ENCODE measurements around the gene PSG7.
"Not testable (repeated sequence)": the region's sequence is repeated elsewhere in the genome, so short reads cannot be mapped to it uniquely, and the experiment has no call there.

PSG7 gene

DNA sequence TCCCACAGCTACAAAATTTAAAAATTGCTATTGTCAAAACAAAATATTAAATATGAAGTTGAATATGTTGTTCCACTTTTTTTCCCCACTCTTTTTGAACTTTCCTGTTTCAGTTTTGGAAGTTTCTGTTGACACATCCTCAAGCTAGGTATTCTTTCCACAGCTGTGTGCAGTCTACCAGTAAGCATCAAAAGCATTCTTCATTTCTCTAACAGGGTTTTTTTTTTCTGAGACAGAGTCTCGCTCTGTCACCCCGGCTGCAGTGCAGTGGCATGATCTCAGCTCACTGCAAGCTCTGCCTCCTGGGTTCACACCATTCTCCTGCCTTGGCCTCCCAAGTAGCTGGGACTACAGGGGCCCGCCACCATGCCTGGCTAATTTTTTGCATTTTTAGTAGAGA, 62.9 kb downstream of the PSG7 start:
- not testable (repeated sequence) for H3K27ac ChIP-seq, H3K4me3 ChIP-seq

All from skin epidermis (tissue), 12 donors.